K562 (cell line): ENCODE measurements around the gene UNC5B. TPM values are rescaled to one million over a fixed set of nuclear protein-coding genes. Genes with fewer than 3 reads are reported as not detected.

ENCODE experiments used
- ATAC-seq: fragments of 200-7000 bp; cut with Tn5 transposase; 3 replicates; pipeline ENCODE4 v1.9.1; 2020; ENCODE audit warnings: moderate library complexity
- BruUV-seq: library from RNA; stranded (reverse); fragments of 400-500 nt; replicated peaks from 2 replicates; lab custom pipeline; 2021; lab: Mats Ljungman, UMichigan
- CTCF ChIA-PET: fragments of 300-600 bp; formaldehyde crosslinking; extraction: SDS; loops from one replicate; lab custom pipeline; 2021; ENCODE audit warnings: low intra/inter-chr PET ratio; lab: Yijun Ruan, JAX
- POLR2A ChIA-PET: fragments of 300-600, 350-650 bp; sonication (Branson Sonifier 250); formaldehyde crosslinking; extraction: SDS; loops from one replicate; lab custom pipeline; 2021; ENCODE audit warnings: antibody characterized with exemption, inconsistent platforms; lab: Yijun Ruan, JAX
- DNase-seq, 4 experiments: peaks; one replicate each; pipeline versions ENCODE4 v3.0.0 to v3.0.0-alpha.2; 2011 to 2018; ENCODE audit warnings: low spot score in 3 of 4, mixed read lengths in 3 of 4; ENCODE audit errors: extremely low read depth in 1 of 4
- FAIRE-seq: peaks from 2 replicates; lab custom pipeline; 2011; peaks lifted over from hg19 to GRCh38; lab: Jason Lieb, UNC
- H2AFZ ChIP-seq: 2 replicates; pipeline ENCODE4 v1.6.0; 2011; ENCODE audit warnings: low read depth, low read length, control low read depth, inconsistent platforms
- H3K27ac ChIP-seq: fragments of 200-600 bp; 3 replicates; pipeline ENCODE4 v1.8.0; 2011; ENCODE audit warnings: low read depth, mild to moderate bottlenecking, control low read depth, inconsistent platforms, low read length, moderate library complexity, mixed read lengths; ENCODE audit errors: extremely low read depth
- H3K27me3 ChIP-seq, 2 experiments: fragments of 300-600 bp in 1 of 2; 2 replicates in 1 of 2; 3 replicates in 1 of 2; pipeline versions ENCODE4 v1.6.0 to v1.8.0; 2011; ENCODE audit warnings: inconsistent platforms in 2 of 2, low read length in 2 of 2, mild to moderate bottlenecking in 1 of 2, mixed read lengths in 1 of 2, moderate library complexity in 1 of 2; ENCODE audit not compliant: control insufficient read depth in 2 of 2, insufficient read depth in 2 of 2
- H3K36me3 ChIP-seq: fragments of 300-600 bp; 3 replicates; pipeline ENCODE4 v1.8.0; 2011; ENCODE audit warnings: mild to moderate bottlenecking, low read length, inconsistent platforms; ENCODE audit not compliant: control insufficient read depth, insufficient read depth
- H3K4me1 ChIP-seq, 2 experiments: fragments of 200-600 bp in 1 of 2; replicated peaks in 1 of 2; 2 replicates in 1 of 2; 3 replicates in 1 of 2; pipeline versions ENCODE4 v1.5.1 to v1.8.0; 2011; ENCODE audit warnings: inconsistent platforms in 2 of 2, low read length in 2 of 2, mild to moderate bottlenecking in 1 of 2, mixed read lengths in 1 of 2, moderate library complexity in 1 of 2; ENCODE audit not compliant: control insufficient read depth in 2 of 2, insufficient read depth in 2 of 2
- H3K4me2 ChIP-seq: 2 replicates; pipeline ENCODE4 v1.6.1; 2011; ENCODE audit warnings: low read length, control low read depth, inconsistent platforms, mixed read lengths; ENCODE audit not compliant: insufficient read depth
- H3K4me3 ChIP-seq: fragments of 200-600 bp; sonication (generic), shearing (Covaris generic); 2 replicates; pipeline ENCODE4 v1.5.1; 2016; ENCODE audit warnings: control low read depth, inconsistent platforms
- H3K79me2 ChIP-seq: fragments of 200-600 bp; 3 replicates; pipeline ENCODE4 v1.8.0; 2011; ENCODE audit warnings: low read length, inconsistent platforms; ENCODE audit not compliant: control insufficient read depth, insufficient read depth
- H3K9ac ChIP-seq, 2 experiments: 2 replicates each; pipeline versions ENCODE4 v1.6.0 to v1.6.1; 2011; ENCODE audit warnings: low read depth in 2 of 2, low read length in 2 of 2, control low read depth in 1 of 2, inconsistent platforms in 1 of 2, mild to moderate bottlenecking in 1 of 2, mixed read lengths in 1 of 2; ENCODE audit not compliant: insufficient read depth in 1 of 2
- H3K9me1 ChIP-seq: one replicate; pipeline ENCODE4 v1.6.0; 2011; ENCODE audit warnings: inconsistent platforms, mild to moderate bottlenecking, low read length, moderate library complexity; ENCODE audit not compliant: control insufficient read depth, insufficient read depth
- H3K9me3 ChIP-seq: replicated peaks from 2 replicates; pipeline ENCODE4 v1.5.1; 2011; ENCODE audit warnings: low read depth, low read length, inconsistent platforms; ENCODE audit not compliant: control insufficient read depth, insufficient read depth
- H4K20me1 ChIP-seq: replicated peaks from 2 replicates; pipeline ENCODE4 v1.6.1; 2011; ENCODE audit warnings: low read length, inconsistent platforms, mixed read lengths; ENCODE audit not compliant: control insufficient read depth, insufficient read depth
- GABPB1 ChIP-seq: sonication (generic); formaldehyde crosslinking; IDR thresholded peaks from 2 replicates; pipeline ENCODE4 v1.8.0; 2022; ENCODE audit warnings: mild to moderate bottlenecking, missing genetic modification reagents
- MEF2D ChIP-seq: conservative IDR thresholded peaks from 2 replicates; pipeline ENCODE4 v1.6.1; 2016; ENCODE audit warnings: low read depth, missing genetic modification characterization, missing compliant biosample characterization
- MEIS2 ChIP-seq: fragments of 450-650 bp; IDR thresholded peaks from 2 replicates; pipeline ENCODE4 v1.6.1; 2014; ENCODE audit warnings: mild to moderate bottlenecking; ENCODE audit not compliant: partially characterized antibody
- NCOR1 ChIP-seq: fragments of 450-650 bp; IDR thresholded peaks from 2 replicates; pipeline ENCODE4 v1.6.1; 2016; ENCODE audit warnings: mild to moderate bottlenecking, moderate library complexity
- PHF8 ChIP-seq: fragments of 200-600 bp; sonication (generic); IDR thresholded peaks from 2 replicates; pipeline ENCODE4 v1.6.1; 2012; ENCODE audit warnings: mixed run types, mild to moderate bottlenecking, inconsistent platforms, low read length, moderate library complexity, borderline replicate concordance
- PYGO2 ChIP-seq: fragments of 450-650 bp; IDR thresholded peaks from 2 replicates; pipeline ENCODE4 v1.6.1; 2016; ENCODE audit warnings: mild to moderate bottlenecking, missing genetic modification characterization, moderate library complexity, missing compliant biosample characterization
- SPI1 ChIP-seq: IDR thresholded peaks from 2 replicates; pipeline ENCODE4 v1.6.1; 2011; ENCODE audit warnings: low read depth, low read length, control low read depth, borderline replicate concordance
- SRSF7 ChIP-seq: fragments of 200-400 bp; formaldehyde crosslinking; optimal IDR thresholded peaks from 2 replicates; pipeline ENCODE3; 2017; ENCODE audit warnings: mild to moderate bottlenecking, low read depth, low read length
- STAT5A ChIP-seq: IDR thresholded peaks from 2 replicates; pipeline ENCODE4 v1.6.1; 2012; ENCODE audit warnings: low read length, inconsistent platforms, borderline replicate concordance
- ZNF121 ChIP-seq: sonication (generic); formaldehyde crosslinking; conservative IDR thresholded peaks from 2 replicates; pipeline ENCODE4 v1.8.0; 2022; ENCODE audit warnings: missing genetic modification reagents
- ZNF175 ChIP-seq: fragments of 200-800 bp; sonication (Bioruptor generic); IDR thresholded peaks from 2 replicates; pipeline ENCODE4 v1.6.1; 2016; ENCODE audit warnings: low read depth, mild to moderate bottlenecking, missing genetic modification characterization, missing compliant biosample characterization
- WGBS: fragments of 100-300 bp; shearing (Covaris generic); methylation state at CpG from one replicate; pipeline ENCODE4 v1.1.6; 2016; ENCODE audit warnings: low coverage, mixed read lengths; ENCODE audit not compliant: insufficient coverage; ENCODE audit errors: missing lambda C conversion rate; 5-methylcytosine and 5-hydroxymethylcytosine counted together
- in situ Hi-C: fragments of 300-500 bp; cut with MboI; formaldehyde crosslinking; loops from 4 replicates; pipeline ENCODE4 v1.15.0; 2018; ENCODE audit warnings: inconsistent platforms, mixed read lengths
- intact Hi-C: fragments of 100-400 bp; cut with micrococcal nuclease; formaldehyde crosslinking; loops from 2 replicates; pipeline ENCODE4 v1.14.2; 2022
- polyA plus RNA-seq, 8 experiments: library from polyadenylated mRNA; depleted of rRNA in 4 of 8; stranded (reverse) in 5 of 8; unstranded in 3 of 8; fragments of >200 nt; fragmentation: Nextera tagmentation in 2 of 8; fragmentation: Illumina TruSeq in 1 of 8; extraction: Ambion mirVana in 2 of 8; extraction: Trizol in 1 of 8; gene quantifications; 2 replicates each; pipeline versions ENCODE4 v1.2.1 to v1.2.3, GENCODE V29; 2011 to 2014; ENCODE audit warnings: inconsistent platforms in 1 of 8, missing spikeins in 1 of 8
- total RNA-seq, 7 experiments: library from RNA; depleted of rRNA in 6 of 7; stranded (reverse); fragments of >200 nt in 6 of 7; fragmentation: Illumina TruSeq in 2 of 7; extraction: Trizol in 2 of 7; gene quantifications; 2 replicates each; pipeline versions ENCODE4 v1.2.1 to v1.2.3, GENCODE V29; 2011 to 2021; ENCODE audit warnings: low replicate concordance in 1 of 7
- TF ChIP-seq, protein P1 (sequence below), 3 experiments: fragments of 200-800 bp in 1 of 3; fragments of 250-450 bp in 1 of 3; fragments of 450-650 bp in 1 of 3; sonication (Bioruptor Pico) in 1 of 3; sonication (Bioruptor generic) in 1 of 3; formaldehyde crosslinking in 1 of 3; IDR thresholded peaks; 2 replicates each; pipeline versions ENCODE4 v1.6.1 to v1.8.0; 2016 to 2022; ENCODE audit warnings: mild to moderate bottlenecking in 2 of 3, missing genetic modification characterization in 2 of 3, missing compliant biosample characterization in 1 of 3, moderate library complexity in 1 of 3
- TF ChIP-seq, protein P2 (sequence below): sonication (generic); formaldehyde crosslinking; IDR thresholded peaks from 2 replicates; pipeline ENCODE4 v1.8.0; 2022; ENCODE audit warnings: missing genetic modification reagents, mild to moderate bottlenecking, moderate library complexity, borderline replicate concordance
- TF ChIP-seq, protein P3 (sequence below), 2 experiments: IDR thresholded peaks in 1 of 2; conservative IDR thresholded peaks in 1 of 2; 2 replicates each; pipeline ENCODE4 v1.6.1; 2016; ENCODE audit warnings: low read depth in 2 of 2, mild to moderate bottlenecking in 1 of 2, missing compliant biosample characterization in 1 of 2, missing genetic modification characterization in 1 of 2, moderate library complexity in 1 of 2

UNC5B gene
- total and polyA plus RNA-seq, 9 of the 15 experiments (the other 6 are each of a cell fraction or from before 2014, with no cell fraction given): 0.10 to 8.4 (median 2.1) TPM

DNA sequence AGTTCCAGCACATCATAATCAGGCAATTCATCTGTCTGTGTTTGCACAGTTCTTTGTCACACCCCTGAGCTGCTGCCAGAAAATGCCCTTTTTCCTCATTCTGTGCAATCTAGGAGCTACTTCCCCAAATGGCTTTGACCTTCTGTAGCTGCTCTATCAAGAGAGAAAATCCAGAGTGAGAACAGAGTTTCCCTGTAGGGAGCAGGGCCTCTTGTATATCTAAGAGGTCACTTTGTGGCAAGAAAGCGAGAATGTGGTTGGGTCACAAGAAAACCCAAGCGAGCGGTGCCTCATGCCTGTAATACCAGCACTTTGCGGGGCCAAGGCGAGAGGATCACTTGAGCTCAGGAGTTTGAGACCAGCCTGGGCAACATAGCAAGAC is 131.0 kb downstream of the UNC5B start:
- ChIA-PET CTCF (no interaction called here), POLR2A (interaction anchor here (1.0 to 2.2 kb wide), 5 partner anchors 9 to 124 kb away, joined by 3 to 11 read pairs (median 6); partner anchors contain the start of gene SLC29A3)
- Histone ChIP-seq H3K27ac (no peak overlapping the region), H3K36me3 (no peaks in the 10 kb centered on the region), H3K4me3 (no peak overlapping the region), H3K79me2 (no peaks in the 10 kb centered on the region), H3K4me1 (peaks cover 36 to 37% of the 10 kb centered on the region in 2 experiments), H3K27me3 (no peaks in the 10 kb centered on the region), H3K9me1 (no peaks in the 10 kb centered on the region), H3K4me2 (no peak overlapping the region), H4K20me1 (peaks cover 11% of the 10 kb centered on the region), H2AFZ (no peak overlapping the region), H3K9me3 (no peaks in the 10 kb centered on the region), H3K9ac (no peak overlapping the region; a peak in 1 of 4 replicates)
- FAIRE-seq: peak; percentile 72
- intact Hi-C loops: no loop called here
- no TSS peak for BruUV-seq
- in situ Hi-C loops: no loop called here
- peak; percentile 9 for ATAC-seq
- 36% methylated on average over 5 of the region's 5 CpGs for WGBS
- peak in 2 of 4 experiments; percentile 33 to 49 for DNase-seq
- TF ChIP-seq, protein P1, sequence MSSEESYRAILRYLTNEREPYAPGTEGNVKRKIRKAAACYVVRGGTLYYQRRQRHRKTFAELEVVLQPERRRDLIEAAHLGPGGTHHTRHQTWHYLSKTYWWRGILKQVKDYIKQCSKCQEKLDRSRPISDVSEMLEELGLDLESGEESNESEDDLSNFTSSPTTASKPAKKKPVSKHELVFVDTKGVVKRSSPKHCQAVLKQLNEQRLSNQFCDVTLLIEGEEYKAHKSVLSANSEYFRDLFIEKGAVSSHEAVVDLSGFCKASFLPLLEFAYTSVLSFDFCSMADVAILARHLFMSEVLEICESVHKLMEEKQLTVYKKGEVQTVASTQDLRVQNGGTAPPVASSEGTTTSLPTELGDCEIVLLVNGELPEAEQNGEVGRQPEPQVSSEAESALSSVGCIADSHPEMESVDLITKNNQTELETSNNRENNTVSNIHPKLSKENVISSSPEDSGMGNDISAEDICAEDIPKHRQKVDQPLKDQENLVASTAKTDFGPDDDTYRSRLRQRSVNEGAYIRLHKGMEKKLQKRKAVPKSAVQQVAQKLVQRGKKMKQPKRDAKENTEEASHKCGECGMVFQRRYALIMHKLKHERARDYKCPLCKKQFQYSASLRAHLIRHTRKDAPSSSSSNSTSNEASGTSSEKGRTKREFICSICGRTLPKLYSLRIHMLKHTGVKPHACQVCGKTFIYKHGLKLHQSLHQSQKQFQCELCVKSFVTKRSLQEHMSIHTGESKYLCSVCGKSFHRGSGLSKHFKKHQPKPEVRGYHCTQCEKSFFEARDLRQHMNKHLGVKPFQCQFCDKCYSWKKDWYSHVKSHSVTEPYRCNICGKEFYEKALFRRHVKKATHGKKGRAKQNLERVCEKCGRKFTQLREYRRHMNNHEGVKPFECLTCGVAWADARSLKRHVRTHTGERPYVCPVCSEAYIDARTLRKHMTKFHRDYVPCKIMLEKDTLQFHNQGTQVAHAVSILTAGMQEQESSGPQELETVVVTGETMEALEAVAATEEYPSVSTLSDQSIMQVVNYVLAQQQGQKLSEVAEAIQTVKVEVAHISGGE (CRISPR knock-in tag; IDR thresholded peaks at IDR 0.05): peak in 1 of 3 experiments; percentile 77; a peak in 1 of 6 replicates
- TF ChIP-seq, protein P2, sequence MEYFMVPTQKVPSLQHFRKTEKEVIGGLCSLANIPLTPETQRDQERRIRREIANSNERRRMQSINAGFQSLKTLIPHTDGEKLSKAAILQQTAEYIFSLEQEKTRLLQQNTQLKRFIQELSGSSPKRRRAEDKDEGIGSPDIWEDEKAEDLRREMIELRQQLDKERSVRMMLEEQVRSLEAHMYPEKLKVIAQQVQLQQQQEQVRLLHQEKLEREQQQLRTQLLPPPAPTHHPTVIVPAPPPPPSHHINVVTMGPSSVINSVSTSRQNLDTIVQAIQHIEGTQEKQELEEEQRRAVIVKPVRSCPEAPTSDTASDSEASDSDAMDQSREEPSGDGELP (CRISPR knock-in tag): peak; percentile 34; the same call in 1 of the 2 replicates
- TF ChIP-seq STAT5A (no peak), NCOR1 (peak; percentile 69), SPI1 (peak; percentile 59; the same call in 1 of the 2 replicates), PHF8 (no peak), MEIS2 (peak; percentile 55), ZNF121 (CRISPR knock-in tag) (peak; percentile 54; the same call in 1 of the 2 replicates), GABPB1 (no peak), PYGO2 (0 out of 2 replicates have a peak, but pooled peaks have one; percentile 31), MEF2D (tag) (no peak), SRSF7 (no peak), ZNF175 (CRISPR knock-in tag) (peak; percentile 74; the same call in 1 of the 2 replicates)
- TF ChIP-seq, protein P3, sequence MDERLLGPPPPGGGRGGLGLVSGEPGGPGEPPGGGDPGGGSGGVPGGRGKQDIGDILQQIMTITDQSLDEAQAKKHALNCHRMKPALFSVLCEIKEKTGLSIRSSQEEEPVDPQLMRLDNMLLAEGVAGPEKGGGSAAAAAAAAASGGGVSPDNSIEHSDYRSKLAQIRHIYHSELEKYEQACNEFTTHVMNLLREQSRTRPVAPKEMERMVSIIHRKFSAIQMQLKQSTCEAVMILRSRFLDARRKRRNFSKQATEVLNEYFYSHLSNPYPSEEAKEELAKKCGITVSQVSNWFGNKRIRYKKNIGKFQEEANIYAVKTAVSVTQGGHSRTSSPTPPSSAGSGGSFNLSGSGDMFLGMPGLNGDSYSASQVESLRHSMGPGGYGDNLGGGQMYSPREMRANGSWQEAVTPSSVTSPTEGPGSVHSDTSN (CRISPR knock-in tag; IDR thresholded peaks at IDR 0.05; ENCODE audit: low read depth): no peak
- TF ChIP-seq, protein P3 (tag; conservative IDR thresholded peaks at IDR 0.05; ENCODE audit: low read depth): 0 out of 2 replicates have a peak, but pooled peaks have one; percentile 46
